Liver (tissue), 9 donors: ENCODE data around the gene C11orf68. TPM values are rescaled to one million over a fixed set of nuclear protein-coding genes. Genes with fewer than 3 reads are reported as not detected.

Source experiments
- DNase-seq: peaks from one replicate; pipeline ENCODE4 v3.0.0-alpha.2; 2017; ENCODE audit warnings: low spot score
- H3K27ac ChIP-seq, 2 donors: one replicate each; pipeline ENCODE4 v1.7.0; 2013; ENCODE audit warnings: inconsistent platforms in 2 of 2, low read length in 2 of 2, control low read depth in 1 of 2, low read depth in 1 of 2, mild to moderate bottlenecking in 1 of 2
- H3K27me3 ChIP-seq, 4 donors: one replicate each; pipeline versions ENCODE4 v1.6.1 to v1.7.0; 2013; ENCODE audit warnings: low read length in 3 of 4, inconsistent platforms in 1 of 4, mild to moderate bottlenecking in 1 of 4, moderate library complexity in 1 of 4; ENCODE audit not compliant: control insufficient read depth in 4 of 4, insufficient read depth in 4 of 4
- H3K36me3 ChIP-seq, 4 donors: one replicate each; pipeline versions ENCODE4 v1.6.1 to v1.7.0; 2013; ENCODE audit warnings: low read length in 3 of 4, mild to moderate bottlenecking in 3 of 4, low read depth in 1 of 4, moderate library complexity in 1 of 4; ENCODE audit not compliant: control insufficient read depth in 4 of 4, insufficient read depth in 3 of 4
- H3K4me1 ChIP-seq, 4 donors: one replicate each; pipeline versions ENCODE4 v1.6.1 to v1.7.0; 2013; ENCODE audit warnings: low read length in 3 of 4, mild to moderate bottlenecking in 3 of 4, moderate library complexity in 1 of 4; ENCODE audit not compliant: control insufficient read depth in 4 of 4, insufficient read depth in 4 of 4
- H3K4me3 ChIP-seq, 3 donors: one replicate each; pipeline versions ENCODE4 v1.6.1 to v1.7.0; 2013; ENCODE audit warnings: low read length in 3 of 3, control low read depth in 1 of 3, low read depth in 1 of 3, mild to moderate bottlenecking in 1 of 3
- H3K9ac ChIP-seq, 2 donors: one replicate each; pipeline ENCODE4 v1.7.0; 2013; ENCODE audit warnings: low read length in 2 of 2, mild to moderate bottlenecking in 2 of 2, moderate library complexity in 2 of 2, control low read depth in 1 of 2, low read depth in 1 of 2
- H3K9me3 ChIP-seq, 4 donors: one replicate each; pipeline versions ENCODE4 v1.6.1 to v1.7.0; 2013; ENCODE audit warnings: low read length in 3 of 4; ENCODE audit not compliant: control insufficient read depth in 4 of 4
- EGR1 ChIP-seq, 2 donors: IDR thresholded peaks; 2 replicates each; pipeline ENCODE4 v1.6.1; 2016 to 2018; ENCODE audit warnings: antibody characterized with exemption in 2 of 2, low read depth in 2 of 2
- FOXA1 ChIP-seq: IDR thresholded peaks from 2 replicates; pipeline ENCODE4 v1.6.1; 2016; ENCODE audit warnings: antibody characterized with exemption
- FOXA2 ChIP-seq: IDR thresholded peaks from 2 replicates; pipeline ENCODE4 v1.6.1; 2016; ENCODE audit warnings: antibody characterized with exemption
- GABPA ChIP-seq, 2 donors: IDR thresholded peaks in 1 of 2; conservative IDR thresholded peaks in 1 of 2; 2 replicates each; pipeline ENCODE4 v1.6.1; 2016; ENCODE audit warnings: antibody characterized with exemption in 2 of 2, mild to moderate bottlenecking in 1 of 2, moderate library complexity in 1 of 2
- HNF4A ChIP-seq, 2 donors: conservative IDR thresholded peaks; 2 replicates each; pipeline ENCODE4 v1.6.1; 2016; ENCODE audit warnings: antibody characterized with exemption in 2 of 2, mild to moderate bottlenecking in 2 of 2
- HNF4G ChIP-seq: IDR thresholded peaks from 2 replicates; pipeline ENCODE4 v1.6.1; 2016; ENCODE audit warnings: antibody characterized with exemption
- JUND ChIP-seq, 2 donors: IDR thresholded peaks; 2 replicates each; pipeline ENCODE4 v1.6.1; 2016; ENCODE audit warnings: antibody characterized with exemption in 2 of 2
- NR2F2 ChIP-seq: IDR thresholded peaks from 2 replicates; pipeline ENCODE4 v1.6.1; 2016; ENCODE audit warnings: antibody characterized with exemption
- RAD21 ChIP-seq, 2 donors: IDR thresholded peaks; 2 replicates each; pipeline ENCODE4 v1.6.1; 2016; ENCODE audit warnings: antibody characterized with exemption in 2 of 2, mild to moderate bottlenecking in 2 of 2
- RXRA ChIP-seq, 2 donors: IDR thresholded peaks; 2 replicates each; pipeline ENCODE4 v1.6.1; 2017 to 2018; ENCODE audit warnings: antibody characterized with exemption in 2 of 2, mild to moderate bottlenecking in 1 of 2
- SP1 ChIP-seq: IDR thresholded peaks from 2 replicates; pipeline ENCODE4 v1.6.1; 2018; ENCODE audit warnings: antibody characterized with exemption, mild to moderate bottlenecking
- TAF1 ChIP-seq: conservative IDR thresholded peaks from 2 replicates; pipeline ENCODE4 v1.6.1; 2016; ENCODE audit warnings: antibody characterized with exemption, mild to moderate bottlenecking
- YY1 ChIP-seq: IDR thresholded peaks from 2 replicates; pipeline ENCODE4 v1.6.1; 2016; ENCODE audit warnings: antibody characterized with exemption, mild to moderate bottlenecking
- ZBTB33 ChIP-seq: IDR thresholded peaks from 2 replicates; pipeline ENCODE4 v1.6.1; 2016; ENCODE audit warnings: antibody characterized with exemption
- WGBS: extraction: QIAGEN DNeasy Blood & Tissue Kit; methylation state at CpG from one replicate; pipeline ENCODE4 v1.1.7; 2013; 5-methylcytosine and 5-hydroxymethylcytosine counted together
- polyA plus RNA-seq, 2 donors: library from polyadenylated mRNA; stranded (reverse) in 1 of 2; unstranded in 1 of 2; fragments of 200-250 nt in 1 of 2; fragments of >200 nt in 1 of 2; fragmentation: Nextera tagmentation in 1 of 2; extraction: Ambion mirVana in 1 of 2; gene quantifications; one replicate each; pipeline versions ENCODE4 v1.2.1 to v1.2.3, GENCODE V29; 2013 to 2015
- total RNA-seq, 2 donors: library from RNA; depleted of rRNA; stranded (reverse); fragments of >200 nt; gene quantifications; one replicate each; pipeline ENCODE4 v1.2.3, GENCODE V29; 2014
- TF ChIP-seq, protein P1 (sequence below): fragments of 150-350 bp; IDR thresholded peaks from 2 replicates; pipeline ENCODE4 v1.5.1; 2017; ENCODE audit warnings: improper control_type of control experiment, low read depth, low read length; ENCODE audit not compliant: missing input control
- TF ChIP-seq, protein P2 (sequence below): IDR thresholded peaks from 2 replicates; pipeline ENCODE4 v1.6.1; 2016; ENCODE audit warnings: antibody characterized with exemption
- TF ChIP-seq, protein P3 (sequence below): IDR thresholded peaks from 2 replicates; pipeline ENCODE4 v1.6.1; 2016; ENCODE audit warnings: antibody characterized with exemption
- TF ChIP-seq, protein P4 (sequence below): IDR thresholded peaks from 2 replicates; pipeline ENCODE4 v1.6.1; 2016; ENCODE audit warnings: antibody characterized with exemption, mild to moderate bottlenecking
- donor health status: healthy.
- donor health status: healthy.
- donor health status: healthy.
- donor health status: healthy.
- donor health status: healthy.

The C11orf68 gene
- total and polyA plus RNA-seq, 4 donors: 4.4 to 15.4 (median 11.2) TPM

DNA sequence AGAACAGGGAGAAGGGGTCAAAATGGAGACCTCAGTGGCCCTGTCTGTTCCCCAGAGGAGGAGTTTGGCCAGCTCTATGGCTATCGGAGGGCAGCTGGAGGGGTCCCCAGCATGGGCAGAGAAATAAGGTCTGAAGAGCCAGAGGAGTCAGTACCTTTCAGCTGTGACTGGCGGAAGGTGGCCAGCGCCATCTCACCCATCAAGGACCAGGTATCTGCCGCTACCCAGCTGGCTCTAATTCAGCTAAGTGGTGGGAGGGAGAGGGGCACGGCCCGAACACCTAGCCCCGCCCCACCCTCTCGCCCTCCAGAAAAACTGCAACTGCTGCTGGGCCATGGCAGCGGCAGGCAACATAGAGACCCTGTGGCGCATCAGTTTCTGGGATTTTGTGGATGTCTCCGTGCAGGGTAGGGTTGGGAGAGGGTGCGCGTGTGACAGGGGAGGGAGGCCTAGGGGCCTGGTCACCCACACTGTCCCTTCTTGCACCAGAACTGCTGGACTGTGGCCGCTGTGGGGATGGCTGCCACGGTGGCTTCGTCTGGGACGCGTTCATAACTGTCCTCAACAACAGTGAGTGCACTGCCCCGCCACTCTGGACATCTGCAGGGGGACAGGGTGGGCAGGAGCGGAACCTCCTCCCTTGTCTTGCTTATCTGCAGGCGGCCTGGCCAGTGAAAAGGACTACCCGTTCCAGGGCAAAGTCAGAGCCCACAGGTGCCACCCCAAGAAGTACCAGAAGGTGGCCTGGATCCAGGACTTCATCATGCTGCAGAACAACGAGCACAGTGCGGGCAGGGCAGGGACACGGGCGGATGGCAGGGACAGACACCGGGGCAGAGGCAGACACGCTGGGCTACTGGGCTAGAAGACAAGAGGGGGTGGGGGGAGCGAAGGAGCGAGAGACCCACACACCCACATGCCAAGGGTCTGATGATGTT is 36.5 kb downstream of the C11orf68 start:
- no peaks in the 10 kb centered on the region for H3K27me3 ChIP-seq
- H3K27ac ChIP-seq: no peak overlapping the region
- H3K9me3 ChIP-seq: no peaks in the 10 kb centered on the region
- TF ChIP-seq, protein P1, sequence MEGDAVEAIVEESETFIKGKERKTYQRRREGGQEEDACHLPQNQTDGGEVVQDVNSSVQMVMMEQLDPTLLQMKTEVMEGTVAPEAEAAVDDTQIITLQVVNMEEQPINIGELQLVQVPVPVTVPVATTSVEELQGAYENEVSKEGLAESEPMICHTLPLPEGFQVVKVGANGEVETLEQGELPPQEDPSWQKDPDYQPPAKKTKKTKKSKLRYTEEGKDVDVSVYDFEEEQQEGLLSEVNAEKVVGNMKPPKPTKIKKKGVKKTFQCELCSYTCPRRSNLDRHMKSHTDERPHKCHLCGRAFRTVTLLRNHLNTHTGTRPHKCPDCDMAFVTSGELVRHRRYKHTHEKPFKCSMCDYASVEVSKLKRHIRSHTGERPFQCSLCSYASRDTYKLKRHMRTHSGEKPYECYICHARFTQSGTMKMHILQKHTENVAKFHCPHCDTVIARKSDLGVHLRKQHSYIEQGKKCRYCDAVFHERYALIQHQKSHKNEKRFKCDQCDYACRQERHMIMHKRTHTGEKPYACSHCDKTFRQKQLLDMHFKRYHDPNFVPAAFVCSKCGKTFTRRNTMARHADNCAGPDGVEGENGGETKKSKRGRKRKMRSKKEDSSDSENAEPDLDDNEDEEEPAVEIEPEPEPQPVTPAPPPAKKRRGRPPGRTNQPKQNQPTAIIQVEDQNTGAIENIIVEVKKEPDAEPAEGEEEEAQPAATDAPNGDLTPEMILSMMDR: no peak
- peaks cover 0 to 11% (median 2%) of the 10 kb centered on the region in 4 donors for H3K4me1 ChIP-seq
- peaks cover 2 to 12% (median 3%) of the 10 kb centered on the region in 4 donors for H3K36me3 ChIP-seq
- DNase-seq: no peak
- 92% methylated on average over 30 of the region's 30 CpGs for WGBS
- H3K4me3 ChIP-seq: no peak overlapping the region
- no peak overlapping the region for H3K9ac ChIP-seq

GRCh38 chr11:65880844-65881421 is 37.9 kb downstream of the C11orf68 start:
- Histone ChIP-seq H3K4me3 (no peak overlapping the region), H3K27ac (no peak overlapping the region), H3K36me3 (peaks cover 2 to 12% (median 3%) of the 10 kb centered on the region in 4 donors), H3K9me3 (no peaks in the 10 kb centered on the region), H3K4me1 (peaks cover 0 to 9% (median 0%) of the 10 kb centered on the region in 4 donors), H3K9ac (no peak overlapping the region), H3K27me3 (no peaks in the 10 kb centered on the region)
- WGBS: 76% methylated on average over 7 of the region's 7 CpGs
- no peak for DNase-seq
- TF ChIP-seq RAD21 (IDR thresholded peaks at IDR 0.05): no peak
- TF ChIP-seq, protein P2, sequence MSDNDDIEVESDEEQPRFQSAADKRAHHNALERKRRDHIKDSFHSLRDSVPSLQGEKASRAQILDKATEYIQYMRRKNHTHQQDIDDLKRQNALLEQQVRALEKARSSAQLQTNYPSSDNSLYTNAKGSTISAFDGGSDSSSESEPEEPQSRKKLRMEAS: no peak
- TF ChIP-seq, protein P1: no peak
- TF ChIP-seq JUND (IDR thresholded peaks at IDR 0.05): no peak
- no peak for TF ChIP-seq FOXA2
- no peak for TF ChIP-seq TAF1
- TF ChIP-seq SP1: no peak
- TF ChIP-seq, protein P3, sequence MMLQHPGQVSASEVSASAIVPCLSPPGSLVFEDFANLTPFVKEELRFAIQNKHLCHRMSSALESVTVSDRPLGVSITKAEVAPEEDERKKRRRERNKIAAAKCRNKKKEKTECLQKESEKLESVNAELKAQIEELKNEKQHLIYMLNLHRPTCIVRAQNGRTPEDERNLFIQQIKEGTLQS: no peak
- TF ChIP-seq, protein P4, sequence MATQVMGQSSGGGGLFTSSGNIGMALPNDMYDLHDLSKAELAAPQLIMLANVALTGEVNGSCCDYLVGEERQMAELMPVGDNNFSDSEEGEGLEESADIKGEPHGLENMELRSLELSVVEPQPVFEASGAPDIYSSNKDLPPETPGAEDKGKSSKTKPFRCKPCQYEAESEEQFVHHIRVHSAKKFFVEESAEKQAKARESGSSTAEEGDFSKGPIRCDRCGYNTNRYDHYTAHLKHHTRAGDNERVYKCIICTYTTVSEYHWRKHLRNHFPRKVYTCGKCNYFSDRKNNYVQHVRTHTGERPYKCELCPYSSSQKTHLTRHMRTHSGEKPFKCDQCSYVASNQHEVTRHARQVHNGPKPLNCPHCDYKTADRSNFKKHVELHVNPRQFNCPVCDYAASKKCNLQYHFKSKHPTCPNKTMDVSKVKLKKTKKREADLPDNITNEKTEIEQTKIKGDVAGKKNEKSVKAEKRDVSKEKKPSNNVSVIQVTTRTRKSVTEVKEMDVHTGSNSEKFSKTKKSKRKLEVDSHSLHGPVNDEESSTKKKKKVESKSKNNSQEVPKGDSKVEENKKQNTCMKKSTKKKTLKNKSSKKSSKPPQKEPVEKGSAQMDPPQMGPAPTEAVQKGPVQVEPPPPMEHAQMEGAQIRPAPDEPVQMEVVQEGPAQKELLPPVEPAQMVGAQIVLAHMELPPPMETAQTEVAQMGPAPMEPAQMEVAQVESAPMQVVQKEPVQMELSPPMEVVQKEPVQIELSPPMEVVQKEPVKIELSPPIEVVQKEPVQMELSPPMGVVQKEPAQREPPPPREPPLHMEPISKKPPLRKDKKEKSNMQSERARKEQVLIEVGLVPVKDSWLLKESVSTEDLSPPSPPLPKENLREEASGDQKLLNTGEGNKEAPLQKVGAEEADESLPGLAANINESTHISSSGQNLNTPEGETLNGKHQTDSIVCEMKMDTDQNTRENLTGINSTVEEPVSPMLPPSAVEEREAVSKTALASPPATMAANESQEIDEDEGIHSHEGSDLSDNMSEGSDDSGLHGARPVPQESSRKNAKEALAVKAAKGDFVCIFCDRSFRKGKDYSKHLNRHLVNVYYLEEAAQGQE: no peak
- no peak for TF ChIP-seq HNF4G
- no peak for TF ChIP-seq ZBTB33
- no peak for TF ChIP-seq YY1
- TF ChIP-seq NR2F2: no peak
- TF ChIP-seq EGR1 (IDR thresholded peaks at IDR 0.05; ENCODE audit: low read depth in 2 of 2): no peak
- TF ChIP-seq FOXA1: no peak
- TF ChIP-seq RXRA (IDR thresholded peaks at IDR 0.05): no peak
- no peak for TF ChIP-seq HNF4A (conservative IDR thresholded peaks at IDR 0.05)
- TF ChIP-seq GABPA (IDR thresholded peaks at IDR 0.05 in 1 of 2, conservative IDR thresholded peaks at IDR 0.05 in 1 of 2): no peak
